Mucosa of stomach (tissue), 1 donor: Measurements from ENCODE around the gene NPHP4.

Experiments used
- H3K27me3 ChIP-seq: one replicate; pipeline ENCODE4 v1.7.0; 2013; ENCODE audit warnings: mild to moderate bottlenecking, low read length; ENCODE audit not compliant: control insufficient read depth, insufficient read depth
- H3K36me3 ChIP-seq: one replicate; pipeline ENCODE4 v1.7.0; 2013; ENCODE audit warnings: low read length; ENCODE audit not compliant: control insufficient read depth, insufficient read depth
- H3K4me1 ChIP-seq: one replicate; pipeline ENCODE4 v1.7.0; 2013; ENCODE audit warnings: mild to moderate bottlenecking, low read length; ENCODE audit not compliant: control insufficient read depth, insufficient read depth
- H3K4me3 ChIP-seq: one replicate; pipeline ENCODE4 v1.7.0; 2013; ENCODE audit warnings: low read length
- H3K9ac ChIP-seq: one replicate; pipeline ENCODE4 v1.7.0; 2013; ENCODE audit warnings: mild to moderate bottlenecking, low read length, moderate library complexity
- H3K9me3 ChIP-seq: one replicate; pipeline ENCODE4 v1.7.0; 2013; ENCODE audit warnings: mild to moderate bottlenecking, low read length, moderate library complexity; ENCODE audit not compliant: control insufficient read depth
- donor health status: Pancreatic carcinoma.

Gene NPHP4

GRCh38 chr1:5998051-5998905, 6.1 kb upstream of the NPHP4 start:
- Histone ChIP-seq H3K4me3 (no peak overlapping the region), H3K9me3 (no peaks in the 10 kb centered on the region), H3K27me3 (peaks cover 10% of the 10 kb centered on the region), H3K36me3 (no peaks in the 10 kb centered on the region), H3K9ac (no peak overlapping the region), H3K4me1 (peaks cover 4% of the 10 kb centered on the region)

GRCh38 chr1:5997316-5997715, 5.1 kb upstream of the NPHP4 start:
- Histone ChIP-seq H3K27me3 (peaks cover 13% of the 10 kb centered on the region), H3K36me3 (no peaks in the 10 kb centered on the region), H3K9ac (no peak overlapping the region), H3K9me3 (no peaks in the 10 kb centered on the region), H3K4me3 (no peak overlapping the region), H3K4me1 (peaks cover under 1% of the 10 kb centered on the region)

GRCh38 chr1:5996641-5997270, 4.5 kb upstream of the NPHP4 start:
- Histone ChIP-seq H3K36me3 (no peaks in the 10 kb centered on the region), H3K9ac (no peak overlapping the region), H3K4me3 (no peak overlapping the region), H3K27me3 (peaks cover 13% of the 10 kb centered on the region), H3K4me1 (no peaks in the 10 kb centered on the region), H3K9me3 (no peaks in the 10 kb centered on the region)

GRCh38 chr1:5995871-5996630, 3.8 kb upstream of the NPHP4 start:
- H3K4me3 ChIP-seq, result no peak overlapping the region
- no peaks in the 10 kb centered on the region for H3K36me3 ChIP-seq
- no peaks in the 10 kb centered on the region for H3K4me1 ChIP-seq
- H3K9ac ChIP-seq, result no peak overlapping the region
- H3K9me3 ChIP-seq, result no peaks in the 10 kb centered on the region
- H3K27me3 ChIP-seq, result peaks cover 13% of the 10 kb centered on the region

DNA sequence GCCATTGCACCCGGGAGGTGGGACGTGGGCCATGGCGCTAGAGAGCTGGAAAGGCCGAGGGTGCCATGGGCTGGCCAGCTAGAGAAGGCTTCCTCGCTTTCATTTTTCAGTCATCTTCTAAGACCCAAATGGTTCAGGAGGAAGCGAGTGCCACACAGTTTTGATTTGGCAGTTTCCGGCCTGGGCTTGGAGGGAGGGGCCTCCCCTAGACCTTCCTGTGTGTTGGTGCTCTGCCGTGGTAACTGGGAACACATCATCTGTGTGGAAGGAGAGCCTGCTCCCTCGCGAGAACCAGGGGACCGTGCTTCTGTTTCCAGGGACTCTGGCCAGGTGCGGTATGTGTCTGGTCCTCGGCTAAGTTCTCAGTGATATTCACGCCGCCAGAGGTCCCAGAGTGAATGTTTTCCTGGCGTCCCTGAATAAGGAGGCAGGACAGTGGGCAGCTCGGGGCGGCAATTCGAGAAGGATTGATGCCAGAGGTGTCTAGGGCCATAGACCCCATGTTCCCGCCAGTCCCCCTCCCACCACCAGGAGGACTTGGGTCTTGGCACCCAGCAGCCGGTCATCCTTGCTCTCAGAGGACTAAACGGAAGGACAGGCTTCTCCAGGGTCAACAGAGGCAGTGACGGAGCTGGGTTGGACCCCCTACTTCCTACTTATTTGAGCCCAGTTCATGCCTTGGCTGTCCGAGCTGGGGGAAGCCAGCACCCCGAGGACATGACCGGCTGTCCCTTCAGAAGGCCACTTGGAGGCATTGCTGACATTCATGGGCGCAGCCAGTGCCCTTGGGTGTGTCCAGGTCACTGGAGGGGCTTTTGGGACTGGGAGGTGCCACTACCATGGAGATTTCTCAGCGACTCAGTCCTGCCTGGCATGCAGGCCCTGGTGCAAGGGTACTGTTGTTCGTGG, 2.7 kb upstream of the NPHP4 start:
- no peaks in the 10 kb centered on the region for H3K4me1 ChIP-seq
- H3K9me3 ChIP-seq, result no peaks in the 10 kb centered on the region
- H3K4me3 ChIP-seq, result no peak overlapping the region
- H3K9ac ChIP-seq, result no peak overlapping the region
- peaks cover 13% of the 10 kb centered on the region for H3K27me3 ChIP-seq
- no peaks in the 10 kb centered on the region for H3K36me3 ChIP-seq

GRCh38 chr1:5993556-5994491, 1.6 kb upstream of the NPHP4 start:
- no peak overlapping the region for H3K4me3 ChIP-seq
- no peaks in the 10 kb centered on the region for H3K4me1 ChIP-seq
- H3K36me3 ChIP-seq, result no peaks in the 10 kb centered on the region
- H3K9me3 ChIP-seq, result no peaks in the 10 kb centered on the region
- peaks cover 13% of the 10 kb centered on the region for H3K27me3 ChIP-seq
- H3K9ac ChIP-seq, result no peak overlapping the region

GRCh38 chr1:5992814-5993555, 760 bp upstream of the NPHP4 start:
- Histone ChIP-seq H3K4me1 (no peaks in the 10 kb centered on the region), H3K27me3 (peaks cover 13% of the 10 kb centered on the region), H3K9me3 (no peaks in the 10 kb centered on the region), H3K9ac (no peak overlapping the region), H3K36me3 (no peaks in the 10 kb centered on the region), H3K4me3 (peak overlapping the region; percentile 77)

GRCh38 chr1:5991381-5992025, 722 bp downstream of the NPHP4 start:
- Histone ChIP-seq H3K4me1 (no peaks in the 10 kb centered on the region), H3K9me3 (no peaks in the 10 kb centered on the region), H3K27me3 (peaks cover 13% of the 10 kb centered on the region), H3K9ac (peak overlapping the region; percentile 65), H3K36me3 (no peaks in the 10 kb centered on the region), H3K4me3 (peak overlapping the region; percentile 67)

DNA sequence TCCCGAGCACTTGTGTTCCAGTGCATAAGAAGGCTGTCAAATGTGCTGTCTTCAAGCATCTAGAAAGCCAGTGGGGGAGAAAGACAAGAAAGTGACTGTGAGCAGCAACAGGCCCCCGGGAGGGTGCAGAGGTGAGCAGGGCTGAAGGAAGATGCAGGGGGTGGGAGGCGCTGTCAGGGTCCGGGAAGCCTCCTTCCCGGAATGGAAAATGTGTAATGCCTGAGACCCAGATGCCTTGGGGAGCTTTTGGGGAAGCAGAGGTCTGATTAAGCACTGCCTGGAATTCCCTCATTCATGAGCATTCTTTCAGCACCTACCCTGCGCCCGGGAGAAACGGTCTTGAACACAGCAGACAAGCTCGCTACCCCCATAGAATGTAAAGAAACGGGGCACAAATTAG, 1.3 kb downstream of the NPHP4 start:
- H3K4me3 ChIP-seq, result peak overlapping the region; percentile 67
- H3K9ac ChIP-seq, result peak overlapping the region; percentile 47
- no peaks in the 10 kb centered on the region for H3K9me3 ChIP-seq
- no peaks in the 10 kb centered on the region for H3K36me3 ChIP-seq
- H3K27me3 ChIP-seq, result peaks cover 13% of the 10 kb centered on the region
- no peaks in the 10 kb centered on the region for H3K4me1 ChIP-seq

DNA sequence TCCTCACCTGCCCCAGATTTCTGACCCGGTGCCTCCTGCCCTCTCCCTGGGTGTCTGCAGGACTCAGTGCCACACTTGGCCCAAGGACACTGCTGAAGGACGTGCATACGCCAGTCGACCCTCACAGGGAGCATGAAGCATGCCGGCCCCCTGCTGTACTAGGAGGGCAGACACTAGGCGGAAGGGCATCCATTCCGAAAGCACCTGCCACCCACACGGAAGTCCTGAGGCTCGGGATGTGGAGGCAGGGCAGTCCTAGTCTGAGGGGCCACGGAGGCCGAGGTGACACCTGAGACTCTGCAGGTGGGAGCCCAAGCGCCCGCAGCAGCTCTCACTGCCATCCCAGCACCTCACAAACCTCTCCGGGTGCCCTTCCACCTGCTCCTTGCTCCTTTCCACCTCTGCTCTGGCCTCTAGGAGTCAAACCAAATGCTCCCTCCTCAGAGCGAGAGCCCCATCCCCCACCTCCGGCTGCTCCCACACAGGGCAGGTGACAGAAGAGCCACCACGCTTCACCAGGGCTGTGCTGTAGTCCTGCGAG, 2.4 kb downstream of the NPHP4 start:
- H3K27me3 ChIP-seq, result peaks cover 13% of the 10 kb centered on the region
- H3K4me1 ChIP-seq, result no peaks in the 10 kb centered on the region
- H3K36me3 ChIP-seq, result no peaks in the 10 kb centered on the region
- H3K9me3 ChIP-seq, result no peaks in the 10 kb centered on the region
- no peak overlapping the region for H3K4me3 ChIP-seq
- H3K9ac ChIP-seq, result no peak overlapping the region
